Measurements from ENCODE around the gene IGSF21.

Gene IGSF21

GRCh38 chr1:18305182-18305795 is 197.7 kb downstream of the IGSF21 start:
- DNase-seq, result no peak

GRCh38 chr1:18307329-18307898 is 199.8 kb downstream of the IGSF21 start:
- no peak for DNase-seq

- DNase-seq, result no peak
Observed at GRCh38 chr1:18309552-18310155, 202.1 kb downstream of the IGSF21 start.

GRCh38 chr1:18312961-18313360 is 205.4 kb downstream of the IGSF21 start:
- DNase-seq, result no peak

GRCh38 chr1:18313523-18313922 is 205.9 kb downstream of the IGSF21 start:
- no peak for DNase-seq

- no peak for DNase-seq
Observed at GRCh38 chr1:18314399-18314798, 206.8 kb downstream of the IGSF21 start.

GRCh38 chr1:18315449-18315848 is 207.9 kb downstream of the IGSF21 start:
- no peak for DNase-seq

- DNase-seq, result no peak
Observed at GRCh38 chr1:18316764-18317163, 209.2 kb downstream of the IGSF21 start.

- no peak for DNase-seq
Observed at GRCh38 chr1:18319099-18319498, 211.5 kb downstream of the IGSF21 start.

- no peak for DNase-seq
Observed at GRCh38 chr1:18320051-18320450, 212.5 kb downstream of the IGSF21 start.

GRCh38 chr1:18322368-18323032 is 214.9 kb downstream of the IGSF21 start:
- no peak for DNase-seq

GRCh38 chr1:18323259-18323658 is 215.7 kb downstream of the IGSF21 start:
- DNase-seq, result no peak

GRCh38 chr1:18324246-18324645 is 216.6 kb downstream of the IGSF21 start:
- DNase-seq, result no peak

- DNase-seq, result no peak
Observed at GRCh38 chr1:18325136-18325535, 217.5 kb downstream of the IGSF21 start.

- DNase-seq, result no peak
Observed at GRCh38 chr1:18326211-18326897, 218.8 kb downstream of the IGSF21 start.

GRCh38 chr1:18327650-18328049 is 220.1 kb downstream of the IGSF21 start:
- DNase-seq, result no peak

GRCh38 chr1:18328803-18329202 is 221.2 kb downstream of the IGSF21 start:
- no peak for DNase-seq

- no peak for DNase-seq
Observed at GRCh38 chr1:18329469-18330253, 222.1 kb downstream of the IGSF21 start.

- no peak for DNase-seq
Observed at GRCh38 chr1:18332576-18332975, 225.0 kb downstream of the IGSF21 start.

- DNase-seq, result no peak
Observed at GRCh38 chr1:18333220-18333619, 225.6 kb downstream of the IGSF21 start.

- DNase-seq, result no peak
Observed at GRCh38 chr1:18336801-18337200, 229.2 kb downstream of the IGSF21 start.

- DNase-seq, result no peak
Observed at GRCh38 chr1:18337757-18338156, 230.2 kb downstream of the IGSF21 start.

- DNase-seq, result no peak
Observed at GRCh38 chr1:18339161-18339560, 231.6 kb downstream of the IGSF21 start.

Data from retina (tissue), 1 donor.